ENCODE measurements around the gene SPOCK1. TPM values are rescaled to one million over a fixed set of nuclear protein-coding genes. Genes with fewer than 3 reads are reported as not detected.

SPOCK1 gene
- polyA plus RNA-seq, 1 experiment = 304 TPM

- ChIA-PET CTCF (interaction anchor here (1.0 to 1.7 kb wide), 2 partner anchors 10 to 13 kb away, joined by 5 to 9 read pairs; no protein-coding TSS in a partner anchor), POLR2A (interaction anchor here (1.1 kb wide), 1 partner anchor 19 kb away, joined by 3 read pairs; no protein-coding TSS in a partner anchor)
These were observed 188.9 kb downstream of the SPOCK1 start for GRCh38 chr5:137310051-137310730.

DNA sequence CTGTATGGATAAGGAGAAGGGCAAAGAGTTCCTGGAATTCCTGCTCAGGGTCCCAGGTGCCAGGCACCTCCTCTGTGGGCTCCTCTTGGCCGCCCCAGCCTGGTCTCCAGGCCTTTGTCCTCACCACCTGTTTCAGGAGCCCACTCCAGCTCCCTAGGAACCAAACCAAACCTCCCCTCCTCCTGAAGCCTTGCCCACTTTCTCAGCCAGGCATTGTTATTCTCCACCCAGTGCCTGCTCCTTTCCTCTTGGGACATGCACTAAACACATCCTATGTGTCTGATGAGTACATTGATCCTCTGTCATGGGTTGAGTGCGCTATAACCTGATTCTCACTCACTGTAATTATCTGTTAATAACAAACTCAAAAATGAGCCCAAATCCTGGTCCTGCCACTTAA, 189.8 kb downstream of the SPOCK1 start:
- TF ChIP-seq, protein P1, sequence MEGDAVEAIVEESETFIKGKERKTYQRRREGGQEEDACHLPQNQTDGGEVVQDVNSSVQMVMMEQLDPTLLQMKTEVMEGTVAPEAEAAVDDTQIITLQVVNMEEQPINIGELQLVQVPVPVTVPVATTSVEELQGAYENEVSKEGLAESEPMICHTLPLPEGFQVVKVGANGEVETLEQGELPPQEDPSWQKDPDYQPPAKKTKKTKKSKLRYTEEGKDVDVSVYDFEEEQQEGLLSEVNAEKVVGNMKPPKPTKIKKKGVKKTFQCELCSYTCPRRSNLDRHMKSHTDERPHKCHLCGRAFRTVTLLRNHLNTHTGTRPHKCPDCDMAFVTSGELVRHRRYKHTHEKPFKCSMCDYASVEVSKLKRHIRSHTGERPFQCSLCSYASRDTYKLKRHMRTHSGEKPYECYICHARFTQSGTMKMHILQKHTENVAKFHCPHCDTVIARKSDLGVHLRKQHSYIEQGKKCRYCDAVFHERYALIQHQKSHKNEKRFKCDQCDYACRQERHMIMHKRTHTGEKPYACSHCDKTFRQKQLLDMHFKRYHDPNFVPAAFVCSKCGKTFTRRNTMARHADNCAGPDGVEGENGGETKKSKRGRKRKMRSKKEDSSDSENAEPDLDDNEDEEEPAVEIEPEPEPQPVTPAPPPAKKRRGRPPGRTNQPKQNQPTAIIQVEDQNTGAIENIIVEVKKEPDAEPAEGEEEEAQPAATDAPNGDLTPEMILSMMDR (IDR thresholded peaks at IDR 0.05; ENCODE audit: insufficient read depth, low read depth, low read length) = no peak
- ChIA-PET CTCF (interaction anchor here (1.0 to 1.7 kb wide), 2 partner anchors 11 to 12 kb away, joined by 5 to 9 read pairs; no protein-coding TSS in a partner anchor), POLR2A (no interaction called here)

More at GRCh38 chr5:137310051-137310730, 188.9 kb downstream of the SPOCK1 start:
- peak; percentile 87 for DNase-seq (ENCODE audit: low read depth)
- Histone ChIP-seq H3K27me3 (ENCODE audit: control insufficient read depth, insufficient read depth, low read length) (no peaks in the 10 kb centered on the region), H3K4me3 (ENCODE audit: low read depth, low read length) (no peak overlapping the region), H3K36me3 (ENCODE audit: control insufficient read depth, insufficient read depth, low read length) (no peaks in the 10 kb centered on the region)
- TF ChIP-seq, protein P1 (IDR thresholded peaks at IDR 0.05; ENCODE audit: insufficient read depth, low read depth, low read length) = no peak

DNA sequence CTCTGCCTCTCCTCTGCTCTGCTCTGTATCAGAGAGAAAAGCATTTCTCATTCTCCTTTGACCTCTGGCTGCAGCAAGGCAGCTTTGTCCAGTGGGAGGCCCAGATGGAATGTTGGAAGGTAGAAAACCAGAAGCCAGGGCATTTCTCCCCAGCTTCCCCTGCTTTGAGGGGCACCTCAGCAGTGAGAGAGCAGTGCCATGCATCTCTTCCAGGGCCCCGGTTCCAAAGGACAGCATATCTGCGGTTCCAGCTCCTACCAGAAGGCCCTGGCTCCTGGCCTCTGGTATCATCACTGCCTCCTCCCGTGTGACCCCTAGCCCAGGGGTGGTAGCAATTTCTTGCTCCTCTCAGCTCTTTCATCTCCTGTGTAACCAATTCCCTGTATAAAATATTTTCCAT, 190.8 kb downstream of the SPOCK1 start:
- DNase-seq (ENCODE audit: low read depth) = no peak
- CTCF ChIA-PET = interaction anchor here (1.6 kb wide), 1 partner anchor 16 kb away, joined by 3 read pairs; no protein-coding TSS in a partner anchor
- TF ChIP-seq, protein P1 (IDR thresholded peaks at IDR 0.05; ENCODE audit: insufficient read depth, low read depth, low read length) = no peak
- Histone ChIP-seq H3K4me3 (ENCODE audit: low read depth, low read length) (no peak overlapping the region), H3K36me3 (ENCODE audit: control insufficient read depth, insufficient read depth, low read length) (no peaks in the 10 kb centered on the region), H3K27me3 (ENCODE audit: control insufficient read depth, insufficient read depth, low read length) (no peaks in the 10 kb centered on the region)
- POLR2A ChIA-PET = interaction anchor here (0.6 kb wide), 1 partner anchor 251 kb away, joined by 3 read pairs; no protein-coding TSS in a partner anchor

More for the DNA sequence above, 189.8 kb downstream of the SPOCK1 start:
- DNase-seq (ENCODE audit: low read depth) = no peak
- Histone ChIP-seq H3K27me3 (ENCODE audit: control insufficient read depth, insufficient read depth, low read length) (no peaks in the 10 kb centered on the region), H3K4me3 (ENCODE audit: low read depth, low read length) (no peak overlapping the region), H3K36me3 (ENCODE audit: control insufficient read depth, insufficient read depth, low read length) (no peaks in the 10 kb centered on the region)

- POLR2A ChIA-PET = no interaction called here
- no peak for DNase-seq (ENCODE audit: low read depth)
- CTCF ChIA-PET = interaction anchor here (1.6 to 2.0 kb wide), 2 partner anchors 14 to 15 kb away, joined by 3 to 7 read pairs; no protein-coding TSS in a partner anchor
- Histone ChIP-seq H3K36me3 (ENCODE audit: control insufficient read depth, insufficient read depth, low read length) (no peaks in the 10 kb centered on the region), H3K27me3 (ENCODE audit: control insufficient read depth, insufficient read depth, low read length) (no peaks in the 10 kb centered on the region), H3K4me3 (ENCODE audit: low read depth, low read length) (no peak overlapping the region)
- TF ChIP-seq, protein P1 (IDR thresholded peaks at IDR 0.05; ENCODE audit: insufficient read depth, low read depth, low read length) = no peak
These were observed 192.2 kb downstream of the SPOCK1 start for GRCh38 chr5:137306903-137307302.

DNA sequence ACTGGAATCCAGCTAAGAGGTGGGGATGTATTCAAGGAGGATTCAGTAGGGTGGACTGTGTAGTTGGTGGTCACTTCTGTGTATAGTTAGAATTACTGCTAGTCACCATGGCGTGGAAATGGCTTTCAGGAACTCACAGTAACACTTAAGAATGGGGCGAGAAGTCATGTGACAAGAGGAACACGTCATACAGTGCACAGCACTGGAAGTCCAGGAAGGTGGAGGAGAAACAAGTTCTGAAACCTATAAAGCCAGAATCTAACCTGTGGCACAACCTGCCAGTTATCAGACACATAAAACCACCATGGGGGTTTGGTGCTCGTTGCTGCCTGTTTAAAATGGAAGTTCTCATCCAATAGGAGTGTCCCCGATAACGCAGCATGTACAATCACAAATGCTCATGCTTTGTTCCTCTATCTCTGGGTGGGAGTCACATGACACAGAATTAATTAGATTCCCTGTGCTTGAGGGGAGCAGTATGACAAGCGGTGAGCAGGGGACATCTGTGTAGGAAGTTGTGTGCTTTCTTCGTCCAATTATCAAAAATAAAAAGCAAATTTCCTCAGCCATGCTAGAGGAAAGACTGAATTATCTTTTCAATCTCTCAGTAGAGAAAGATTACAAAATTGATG, 193.0 kb downstream of the SPOCK1 start:
- POLR2A ChIA-PET = no interaction called here
- CTCF ChIA-PET = interaction anchor here (2.0 kb wide), 1 partner anchor 14 kb away, joined by 7 read pairs; no protein-coding TSS in a partner anchor
- DNase-seq (ENCODE audit: low read depth) = no peak

More for the DNA sequence above, 193.0 kb downstream of the SPOCK1 start:
- H3K4me3 ChIP-seq (ENCODE audit: low read depth, low read length) = no peak overlapping the region
- TF ChIP-seq, protein P1 (IDR thresholded peaks at IDR 0.05; ENCODE audit: insufficient read depth, low read depth, low read length) = no peak
- no peaks in the 10 kb centered on the region for H3K36me3 ChIP-seq (ENCODE audit: control insufficient read depth, insufficient read depth, low read length)
- H3K27me3 ChIP-seq (ENCODE audit: control insufficient read depth, insufficient read depth, low read length) = no peaks in the 10 kb centered on the region
